HAP-1 (cell line): Measurements from ENCODE around the gene HPS1.

Experiments used
- DNase-seq, 2 experiments: peaks; one replicate each; pipeline ENCODE4 v3.0.0-alpha.2; 2016 to 2020; ENCODE audit warnings: low spot score in 2 of 2
- H3K27me3 ChIP-seq: fragments of 250-450 bp; sonication (Bioruptor Pico); 2 replicates; pipeline ENCODE4 v1.5.1; 2020; ENCODE audit warnings: low read depth, mild to moderate bottlenecking, moderate library complexity
- H3K36me3 ChIP-seq: fragments of 250-450 bp; sonication (Bioruptor Pico); replicated peaks from 2 replicates; pipeline ENCODE4 v1.5.1; 2020; ENCODE audit warnings: mild to moderate bottlenecking
- H3K4me1 ChIP-seq: fragments of 250-450 bp; sonication (Bioruptor Pico); 2 replicates; pipeline ENCODE4 v1.5.1; 2020; ENCODE audit warnings: mild to moderate bottlenecking
- H3K4me3 ChIP-seq: fragments of 250-450 bp; sonication (Bioruptor Pico); 2 replicates; pipeline ENCODE4 v1.5.1; 2020; ENCODE audit warnings: mild to moderate bottlenecking, moderate library complexity
- H3K9me3 ChIP-seq: fragments of 250-450 bp; sonication (Bioruptor Pico); 2 replicates; pipeline ENCODE4 v1.5.1; 2020; ENCODE audit warnings: mild to moderate bottlenecking, moderate library complexity
- in situ Hi-C: fragments of 300-500 bp; cut with MboI; formaldehyde crosslinking; loops from 3 replicates; pipeline ENCODE4 v1.14.3; 2020; ENCODE audit warnings: low sequenced_read_pairs, inconsistent platforms, mixed read lengths

The HPS1 gene

DNA sequence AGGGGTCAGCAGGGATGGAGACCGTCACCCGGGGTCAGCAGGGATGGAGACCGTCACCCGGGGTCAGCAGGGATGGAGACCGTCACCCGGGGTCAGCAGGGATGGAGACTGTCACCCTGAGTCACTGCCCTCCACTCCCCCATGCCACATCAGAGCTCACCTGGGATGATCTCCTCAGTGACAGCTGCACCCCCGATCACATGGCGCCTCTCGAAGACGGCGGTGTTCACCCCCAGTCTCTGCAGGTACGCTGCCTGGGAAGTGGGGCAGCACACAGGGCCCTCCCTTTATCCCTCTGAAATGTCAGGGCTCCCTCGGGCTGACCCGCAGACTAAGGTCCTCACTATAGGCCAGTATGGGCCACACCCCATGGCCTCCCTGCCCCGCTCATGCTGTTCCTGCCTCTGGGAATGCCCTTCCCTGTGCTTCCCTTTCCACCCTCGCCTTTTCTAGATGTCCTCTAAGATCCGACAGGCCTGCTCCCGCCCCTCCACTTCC is 38.9 kb downstream of the HPS1 start:
- Histone ChIP-seq H3K36me3 (no peaks in the 10 kb centered on the region), H3K4me1 (peaks cover 12% of the 10 kb centered on the region; the same call in 1 of the 2 replicates), H3K9me3 (no peaks in the 10 kb centered on the region), H3K4me3 (no peak overlapping the region), H3K27me3 (no peaks in the 10 kb centered on the region)
- no peak for DNase-seq
- in situ Hi-C loops = no loop called here

GRCh38 chr10:98407017-98407743 is 39.6 kb downstream of the HPS1 start:
- Histone ChIP-seq H3K27me3 (no peaks in the 10 kb centered on the region), H3K36me3 (no peaks in the 10 kb centered on the region), H3K4me3 (no peak overlapping the region), H3K4me1 (peaks cover 12% of the 10 kb centered on the region; the same call in 1 of the 2 replicates), H3K9me3 (no peaks in the 10 kb centered on the region)
- in situ Hi-C loops = no loop called here
- DNase-seq = no peak

- Histone ChIP-seq H3K4me1 (peaks cover 12% of the 10 kb centered on the region; the same call in 1 of the 2 replicates), H3K9me3 (no peaks in the 10 kb centered on the region), H3K4me3 (no peak overlapping the region), H3K36me3 (no peaks in the 10 kb centered on the region), H3K27me3 (no peaks in the 10 kb centered on the region)
- DNase-seq = no peak
- in situ Hi-C loops = no loop called here
Measured at GRCh38 chr10:98405422-98405821, 41.3 kb downstream of the HPS1 start.

- H3K36me3 ChIP-seq = no peaks in the 10 kb centered on the region
- no peaks in the 10 kb centered on the region for H3K9me3 ChIP-seq
- H3K27me3 ChIP-seq = no peaks in the 10 kb centered on the region
- DNase-seq = no peak
- H3K4me3 ChIP-seq = no peak overlapping the region
- H3K4me1 ChIP-seq = peaks cover 12% of the 10 kb centered on the region; the same call in 1 of the 2 replicates
- in situ Hi-C loops = no loop called here
Measured at GRCh38 chr10:98404571-98405359, 42.0 kb downstream of the HPS1 start.

DNA sequence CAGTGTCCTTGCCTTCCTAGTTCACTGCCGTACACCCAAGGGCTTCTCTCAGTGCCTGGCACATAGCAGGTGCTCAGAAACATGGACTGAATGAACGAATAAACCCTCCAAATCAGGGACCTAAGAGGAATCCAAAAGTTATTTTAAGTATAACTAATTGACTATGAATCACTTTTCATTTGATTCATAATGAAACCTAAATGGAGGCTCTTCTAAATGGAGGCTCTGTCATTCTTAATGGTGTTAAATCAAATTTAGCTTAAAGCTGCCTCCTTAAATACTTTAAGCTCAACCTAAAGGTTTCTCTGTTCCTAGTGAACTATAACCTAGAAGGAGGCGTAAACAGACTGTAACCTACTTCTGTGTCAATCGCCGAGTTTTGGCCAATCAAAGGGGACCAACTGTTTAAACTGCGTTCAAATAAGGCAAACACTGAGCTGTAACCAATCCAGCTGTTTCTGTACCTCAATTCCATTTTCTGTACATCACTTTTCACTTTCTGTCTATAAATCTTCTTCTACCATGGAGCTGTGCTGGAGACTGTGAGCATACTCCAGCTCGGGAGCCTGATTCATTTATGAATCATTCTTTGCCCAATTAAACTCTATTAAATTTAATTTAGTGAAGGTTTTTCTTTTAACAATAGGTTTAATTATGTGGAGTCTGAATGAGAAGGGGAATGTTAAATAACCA is 42.8 kb downstream of the HPS1 start:
- Histone ChIP-seq H3K27me3 (no peaks in the 10 kb centered on the region), H3K36me3 (no peaks in the 10 kb centered on the region), H3K9me3 (no peaks in the 10 kb centered on the region), H3K4me3 (no peak overlapping the region), H3K4me1 (peaks cover 12% of the 10 kb centered on the region; the same call in 1 of the 2 replicates)
- in situ Hi-C loops = no loop called here
- DNase-seq = no peak

DNA sequence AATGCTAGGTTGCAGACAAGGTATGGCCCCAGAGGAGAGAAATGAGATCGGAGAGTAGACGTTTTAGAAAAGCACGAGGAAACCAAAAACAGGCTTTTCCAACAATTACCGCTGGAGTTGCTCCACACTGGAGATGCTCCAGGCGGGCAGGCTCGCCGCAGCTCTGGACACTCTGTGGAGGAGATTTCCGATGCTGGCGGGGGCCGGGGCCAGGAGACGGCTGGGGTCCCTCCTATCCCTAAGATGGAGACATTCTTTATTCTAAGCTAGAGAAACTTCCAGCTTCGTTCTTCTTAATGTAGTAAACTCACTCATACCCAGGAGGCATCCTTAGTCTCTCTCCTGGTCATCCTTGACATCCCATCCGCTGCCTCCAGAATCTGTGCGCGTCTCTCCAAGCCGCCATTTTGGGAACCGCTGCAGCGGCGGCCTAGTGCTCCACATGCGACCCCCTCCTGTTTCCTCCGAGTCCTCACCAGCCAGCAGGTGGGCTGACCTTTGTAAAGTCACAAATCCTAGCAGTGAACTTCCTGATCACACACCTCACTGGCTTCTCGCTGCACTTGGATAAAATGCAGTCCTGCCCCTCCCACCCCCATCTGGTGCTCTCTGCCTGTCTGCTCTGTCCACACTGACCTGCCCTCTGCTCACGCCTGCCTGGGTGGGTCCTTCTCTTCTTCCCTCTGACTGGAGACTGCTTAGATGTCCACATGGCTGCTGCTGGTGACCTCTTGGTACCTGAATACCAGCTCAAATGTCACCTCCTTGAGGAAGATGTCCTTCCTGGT is 43.6 kb downstream of the HPS1 start:
- Histone ChIP-seq H3K4me3 (no peak overlapping the region), H3K27me3 (no peaks in the 10 kb centered on the region), H3K4me1 (peaks cover 12% of the 10 kb centered on the region; the same call in 1 of the 2 replicates), H3K36me3 (no peaks in the 10 kb centered on the region), H3K9me3 (no peaks in the 10 kb centered on the region)
- DNase-seq = no peak
- in situ Hi-C loops = no loop called here

DNA sequence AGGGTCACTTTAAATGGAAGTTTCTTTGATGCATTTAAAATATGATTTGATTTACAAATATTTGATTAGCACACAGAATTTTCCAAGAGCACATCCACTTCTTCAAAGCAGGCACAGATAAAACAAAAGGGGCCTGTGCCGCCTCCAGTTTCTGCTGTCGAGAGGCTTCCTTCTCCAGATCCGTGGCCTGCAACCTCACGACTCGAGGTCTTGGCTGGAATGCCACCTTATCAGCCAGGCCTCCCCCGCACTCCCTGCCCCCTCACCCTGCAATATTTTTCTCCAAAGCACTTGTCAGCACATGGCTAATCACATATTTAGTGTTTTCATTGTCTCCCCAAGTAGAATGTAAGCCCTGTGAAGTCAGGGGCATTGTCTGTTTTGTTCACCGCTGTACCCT is 44.3 kb downstream of the HPS1 start:
- H3K4me3 ChIP-seq = no peak overlapping the region
- H3K36me3 ChIP-seq = no peaks in the 10 kb centered on the region
- DNase-seq = no peak
- no peaks in the 10 kb centered on the region for H3K27me3 ChIP-seq
- peaks cover 12% of the 10 kb centered on the region; the same call in 1 of the 2 replicates for H3K4me1 ChIP-seq
- in situ Hi-C loops = no loop called here
- H3K9me3 ChIP-seq = no peaks in the 10 kb centered on the region

DNA sequence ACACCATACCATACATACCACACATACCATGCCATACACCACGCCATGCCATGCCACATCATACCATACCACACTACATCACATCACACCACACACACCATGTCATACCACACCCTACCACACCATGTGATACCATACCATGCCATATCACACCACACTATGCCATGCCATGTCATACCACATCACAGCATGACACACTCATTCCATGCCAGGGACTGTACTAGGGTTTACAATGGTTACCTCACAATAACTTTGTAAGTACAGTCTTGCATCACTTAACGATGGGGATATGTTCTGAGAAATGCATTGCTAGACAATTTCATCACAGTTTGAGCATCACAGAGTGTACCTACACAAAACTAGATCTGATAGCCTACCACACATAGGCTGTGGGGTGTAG is 46.3 kb downstream of the HPS1 start:
- H3K4me1 ChIP-seq = peaks cover 12% of the 10 kb centered on the region; the same call in 1 of the 2 replicates
- H3K9me3 ChIP-seq = no peaks in the 10 kb centered on the region
- in situ Hi-C loops = no loop called here
- no peaks in the 10 kb centered on the region for H3K27me3 ChIP-seq
- H3K4me3 ChIP-seq = no peak overlapping the region
- no peaks in the 10 kb centered on the region for H3K36me3 ChIP-seq
- DNase-seq = no peak

DNA sequence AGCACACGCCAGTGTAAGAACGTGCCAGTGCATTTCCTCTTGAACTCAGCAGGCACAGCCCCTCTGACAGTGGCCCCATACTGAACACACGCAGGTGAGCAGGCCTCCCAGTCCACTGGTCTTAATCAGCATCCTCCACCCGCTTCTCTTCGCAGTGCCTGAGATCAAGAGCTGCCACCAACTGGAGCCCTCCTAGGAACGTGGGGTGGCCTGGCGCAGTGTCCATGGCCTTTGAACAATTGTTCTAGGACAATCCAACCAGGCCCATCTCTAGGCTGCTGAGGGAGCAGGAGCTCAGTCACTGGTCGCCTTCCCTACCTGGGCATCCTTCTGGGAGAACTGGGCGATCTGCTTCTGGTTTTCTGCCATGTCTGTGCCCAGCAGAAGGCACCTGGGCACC is 47.0 kb downstream of the HPS1 start:
- H3K36me3 ChIP-seq = no peaks in the 10 kb centered on the region
- no peak for DNase-seq
- H3K27me3 ChIP-seq = no peaks in the 10 kb centered on the region
- H3K4me3 ChIP-seq = no peak overlapping the region
- H3K4me1 ChIP-seq = peaks cover 12% of the 10 kb centered on the region; the same call in 1 of the 2 replicates
- in situ Hi-C loops = no loop called here
- no peaks in the 10 kb centered on the region for H3K9me3 ChIP-seq

DNA sequence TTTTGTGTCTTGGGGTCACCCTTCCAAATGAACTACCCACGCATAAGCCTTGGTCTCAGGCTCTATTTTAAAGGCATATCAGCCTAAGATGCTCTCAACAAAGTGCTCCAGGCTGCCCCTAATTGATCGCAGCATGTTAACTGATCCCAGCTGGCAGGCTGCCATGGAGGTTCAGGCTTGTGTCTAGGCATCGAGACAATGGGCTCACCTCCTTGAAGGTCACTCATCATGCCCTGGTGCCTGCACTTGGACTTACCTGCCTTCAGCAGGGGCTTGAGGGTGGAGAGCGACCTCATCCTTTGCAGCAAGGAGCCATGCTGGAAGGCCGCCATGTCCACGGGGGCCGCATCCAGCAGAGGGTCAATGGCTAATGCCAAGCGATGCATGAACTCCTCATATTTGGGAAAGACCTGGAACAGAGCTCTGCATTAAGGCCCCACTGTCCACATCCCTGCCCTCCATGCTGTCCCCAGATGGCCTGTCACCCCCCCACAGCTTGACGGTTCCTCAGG is 49.6 kb downstream of the HPS1 start:
- no peaks in the 10 kb centered on the region for H3K36me3 ChIP-seq
- H3K4me1 ChIP-seq = no peaks in the 10 kb centered on the region
- 0 out of 2 replicates have a peak, but pooled peaks cover 3% of the 10 kb centered on the region for H3K27me3 ChIP-seq
- H3K9me3 ChIP-seq = no peaks in the 10 kb centered on the region
- in situ Hi-C loops = no loop called here
- no peak overlapping the region for H3K4me3 ChIP-seq
- DNase-seq = no peak

- Histone ChIP-seq H3K4me3 (no peak overlapping the region), H3K4me1 (no peaks in the 10 kb centered on the region), H3K36me3 (no peaks in the 10 kb centered on the region), H3K9me3 (no peaks in the 10 kb centered on the region), H3K27me3 (0 out of 2 replicates have a peak, but pooled peaks cover 3% of the 10 kb centered on the region)
- no peak for DNase-seq
- in situ Hi-C loops = no loop called here
Measured at GRCh38 chr10:98396096-98397063, 50.4 kb downstream of the HPS1 start.

GRCh38 chr10:98394851-98395440 is 51.8 kb downstream of the HPS1 start:
- Histone ChIP-seq H3K4me3 (no peak overlapping the region), H3K36me3 (no peaks in the 10 kb centered on the region), H3K9me3 (no peaks in the 10 kb centered on the region), H3K27me3 (0 out of 2 replicates have a peak, but pooled peaks cover 3% of the 10 kb centered on the region), H3K4me1 (no peaks in the 10 kb centered on the region)
- in situ Hi-C loops = no loop called here
- no peak for DNase-seq
